ENCODE results near the gene ACOXL.

ACOXL gene

DNA sequence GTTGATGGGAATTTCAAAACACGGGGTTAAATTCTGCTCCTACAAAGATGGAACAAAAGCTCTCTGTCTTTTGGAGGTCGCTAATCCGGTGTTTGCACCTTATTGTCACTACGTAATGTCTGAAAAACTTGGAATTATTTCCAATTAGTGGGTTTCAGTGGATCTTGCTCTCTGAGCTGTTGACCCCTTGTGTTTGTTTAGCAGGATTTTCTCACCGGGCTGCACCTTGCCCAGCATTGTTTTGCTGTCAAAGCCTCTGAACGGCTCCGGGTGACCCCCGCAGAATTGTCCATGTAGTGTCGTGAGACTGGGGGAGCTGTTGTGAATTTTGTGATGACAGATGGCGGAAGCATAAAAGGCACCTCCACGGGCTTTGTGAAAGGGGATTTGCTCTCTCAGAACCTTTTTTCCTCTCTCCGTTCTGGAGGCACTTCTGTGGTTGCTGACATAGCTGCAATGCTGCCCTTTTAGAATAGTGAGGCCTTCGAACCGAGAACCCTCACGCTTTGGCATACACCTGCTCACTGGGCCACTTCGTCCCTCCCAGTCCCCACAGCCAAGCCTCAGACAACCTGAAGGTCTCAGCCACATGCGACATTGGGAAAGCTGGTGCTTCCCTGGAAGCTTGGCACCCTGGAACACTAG is 129.4 kb downstream of the ACOXL start:
- Histone ChIP-seq H3K9me2 (ENCODE audit: low read depth, low read length) (no peaks in the 10 kb centered on the region), H3K9me3 (ENCODE audit: low read length) (no peaks in the 10 kb centered on the region), H3K4me3 (ENCODE audit: low read depth, low read length, poor library complexity, severe bottlenecking) (no peak overlapping the region), H3K27me3 (ENCODE audit: insufficient read depth, low read length) (peaks cover 12% of the 10 kb centered on the region; the same call in 1 of the 2 replicates), H3K36me3 (ENCODE audit: insufficient read depth, low read length) (no peaks in the 10 kb centered on the region), H4K20me1 (ENCODE audit: insufficient read depth, low read length) (no peaks in the 10 kb centered on the region), H3K9ac (ENCODE audit: low read length) (no peak overlapping the region), H3K4me2 (ENCODE audit: low read length) (no peak overlapping the region), H2AFZ (ENCODE audit: low read length) (no peak overlapping the region), H3K79me2 (ENCODE audit: insufficient read depth, low read length) (no peaks in the 10 kb centered on the region), H3K27ac (ENCODE audit: low read depth, low read length, poor library complexity, severe bottlenecking) (no peak overlapping the region), H3K4me1 (ENCODE audit: insufficient read depth, low read length, severe bottlenecking) (peaks cover 14% of the 10 kb centered on the region), H3F3A (ENCODE audit: insufficient read depth, low read length) (no peaks in the 10 kb centered on the region)
- TF ChIP-seq, protein P1, sequence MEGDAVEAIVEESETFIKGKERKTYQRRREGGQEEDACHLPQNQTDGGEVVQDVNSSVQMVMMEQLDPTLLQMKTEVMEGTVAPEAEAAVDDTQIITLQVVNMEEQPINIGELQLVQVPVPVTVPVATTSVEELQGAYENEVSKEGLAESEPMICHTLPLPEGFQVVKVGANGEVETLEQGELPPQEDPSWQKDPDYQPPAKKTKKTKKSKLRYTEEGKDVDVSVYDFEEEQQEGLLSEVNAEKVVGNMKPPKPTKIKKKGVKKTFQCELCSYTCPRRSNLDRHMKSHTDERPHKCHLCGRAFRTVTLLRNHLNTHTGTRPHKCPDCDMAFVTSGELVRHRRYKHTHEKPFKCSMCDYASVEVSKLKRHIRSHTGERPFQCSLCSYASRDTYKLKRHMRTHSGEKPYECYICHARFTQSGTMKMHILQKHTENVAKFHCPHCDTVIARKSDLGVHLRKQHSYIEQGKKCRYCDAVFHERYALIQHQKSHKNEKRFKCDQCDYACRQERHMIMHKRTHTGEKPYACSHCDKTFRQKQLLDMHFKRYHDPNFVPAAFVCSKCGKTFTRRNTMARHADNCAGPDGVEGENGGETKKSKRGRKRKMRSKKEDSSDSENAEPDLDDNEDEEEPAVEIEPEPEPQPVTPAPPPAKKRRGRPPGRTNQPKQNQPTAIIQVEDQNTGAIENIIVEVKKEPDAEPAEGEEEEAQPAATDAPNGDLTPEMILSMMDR (IDR thresholded peaks at IDR 0.05; ENCODE audit: low read length), result no peak
- TF ChIP-seq EZH2 (IDR thresholded peaks at IDR 0.05; ENCODE audit: borderline replicate concordance, low read length), result no peak

DNA sequence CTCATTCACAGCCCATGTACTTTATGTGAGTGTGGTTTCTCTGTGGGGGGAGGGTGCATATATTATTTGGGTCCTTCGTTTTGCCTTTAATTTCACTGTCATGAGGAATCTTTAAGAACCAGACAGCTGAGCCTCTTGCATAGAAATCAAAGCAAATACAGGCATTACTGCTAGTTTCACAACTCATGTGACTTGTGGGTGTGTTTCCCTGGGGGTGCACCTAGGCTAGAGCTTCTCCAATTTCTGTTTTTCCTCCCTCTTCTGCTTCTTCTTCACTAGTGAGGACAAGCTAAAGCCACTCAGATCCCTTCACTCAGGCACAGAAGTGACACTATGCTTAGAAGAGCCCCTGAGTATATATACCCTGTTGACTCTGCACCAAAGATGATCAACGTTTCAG is 131.4 kb downstream of the ACOXL start:
- H3K4me1 ChIP-seq (ENCODE audit: insufficient read depth, low read length, severe bottlenecking), result peaks cover 11% of the 10 kb centered on the region
- H3F3A ChIP-seq (ENCODE audit: insufficient read depth, low read length), result no peaks in the 10 kb centered on the region

DNA sequence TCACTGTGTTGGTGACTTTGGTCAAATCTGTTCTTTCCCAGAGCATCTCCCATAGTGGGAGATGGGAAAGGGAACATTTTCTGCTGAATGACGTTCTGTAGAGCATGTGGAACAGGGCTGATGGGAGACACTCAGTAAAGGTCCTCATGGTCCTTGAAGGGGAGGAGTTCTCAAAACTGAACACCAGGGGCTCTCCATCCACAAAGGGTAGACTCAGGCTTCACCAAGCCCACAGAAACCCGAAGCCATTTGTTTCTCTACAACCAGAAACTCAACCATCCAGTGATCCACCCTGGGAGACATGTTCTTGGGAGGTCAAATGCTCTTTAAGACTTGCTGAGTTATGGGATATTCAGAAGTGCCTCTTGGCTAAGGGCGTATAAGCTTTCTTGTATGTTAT is 131.8 kb downstream of the ACOXL start:
- no peak for TF ChIP-seq EZH2 (IDR thresholded peaks at IDR 0.05; ENCODE audit: borderline replicate concordance, low read length)
- TF ChIP-seq, protein P1 (IDR thresholded peaks at IDR 0.05; ENCODE audit: low read length), result no peak
- Histone ChIP-seq H3K36me3 (ENCODE audit: insufficient read depth, low read length) (no peaks in the 10 kb centered on the region), H3K27ac (ENCODE audit: low read depth, low read length, poor library complexity, severe bottlenecking) (no peak overlapping the region), H3K79me2 (ENCODE audit: insufficient read depth, low read length) (no peaks in the 10 kb centered on the region), H3K9me3 (ENCODE audit: low read length) (no peaks in the 10 kb centered on the region), H3F3A (ENCODE audit: insufficient read depth, low read length) (no peaks in the 10 kb centered on the region), H2AFZ (ENCODE audit: low read length) (no peak overlapping the region), H3K4me2 (ENCODE audit: low read length) (no peak overlapping the region), H3K9ac (ENCODE audit: low read length) (no peak overlapping the region), H3K27me3 (ENCODE audit: insufficient read depth, low read length) (peaks cover 10% of the 10 kb centered on the region; the same call in 1 of the 2 replicates), H3K4me3 (ENCODE audit: low read depth, low read length, poor library complexity, severe bottlenecking) (no peak overlapping the region), H3K4me1 (ENCODE audit: insufficient read depth, low read length, severe bottlenecking) (peaks cover 7% of the 10 kb centered on the region), H4K20me1 (ENCODE audit: insufficient read depth, low read length) (no peaks in the 10 kb centered on the region), H3K9me2 (ENCODE audit: low read depth, low read length) (no peaks in the 10 kb centered on the region)

More for the DNA sequence above, 131.4 kb downstream of the ACOXL start:
- H3K27me3 ChIP-seq (ENCODE audit: insufficient read depth, low read length), result peaks cover 12% of the 10 kb centered on the region; the same call in 1 of the 2 replicates
- no peaks in the 10 kb centered on the region for H3K79me2 ChIP-seq (ENCODE audit: insufficient read depth, low read length)
- no peaks in the 10 kb centered on the region for H4K20me1 ChIP-seq (ENCODE audit: insufficient read depth, low read length)
- no peak for TF ChIP-seq EZH2 (IDR thresholded peaks at IDR 0.05; ENCODE audit: borderline replicate concordance, low read length)
- TF ChIP-seq, protein P1 (IDR thresholded peaks at IDR 0.05; ENCODE audit: low read length), result no peak
- H3K9me3 ChIP-seq (ENCODE audit: low read length), result no peaks in the 10 kb centered on the region
- no peak overlapping the region for H3K9ac ChIP-seq (ENCODE audit: low read length)
- no peak overlapping the region for H3K4me3 ChIP-seq (ENCODE audit: low read depth, low read length, poor library complexity, severe bottlenecking)
- no peak overlapping the region for H3K4me2 ChIP-seq (ENCODE audit: low read length)
- H2AFZ ChIP-seq (ENCODE audit: low read length), result no peak overlapping the region
- H3K36me3 ChIP-seq (ENCODE audit: insufficient read depth, low read length), result no peaks in the 10 kb centered on the region
- no peak overlapping the region for H3K27ac ChIP-seq (ENCODE audit: low read depth, low read length, poor library complexity, severe bottlenecking)
- H3K9me2 ChIP-seq (ENCODE audit: low read depth, low read length), result no peaks in the 10 kb centered on the region
